ENCODE measurements around the gene SUMF1. TPM values are rescaled to one million over a fixed set of nuclear protein-coding genes. Genes with fewer than 3 reads are reported as not detected.

SUMF1 gene
- 10.5 TPM for total RNA-seq
- 10 to 100 TPM; 21.2 to 28.0 (median 23.3) TPM for polyA plus RNA-seq

DNA sequence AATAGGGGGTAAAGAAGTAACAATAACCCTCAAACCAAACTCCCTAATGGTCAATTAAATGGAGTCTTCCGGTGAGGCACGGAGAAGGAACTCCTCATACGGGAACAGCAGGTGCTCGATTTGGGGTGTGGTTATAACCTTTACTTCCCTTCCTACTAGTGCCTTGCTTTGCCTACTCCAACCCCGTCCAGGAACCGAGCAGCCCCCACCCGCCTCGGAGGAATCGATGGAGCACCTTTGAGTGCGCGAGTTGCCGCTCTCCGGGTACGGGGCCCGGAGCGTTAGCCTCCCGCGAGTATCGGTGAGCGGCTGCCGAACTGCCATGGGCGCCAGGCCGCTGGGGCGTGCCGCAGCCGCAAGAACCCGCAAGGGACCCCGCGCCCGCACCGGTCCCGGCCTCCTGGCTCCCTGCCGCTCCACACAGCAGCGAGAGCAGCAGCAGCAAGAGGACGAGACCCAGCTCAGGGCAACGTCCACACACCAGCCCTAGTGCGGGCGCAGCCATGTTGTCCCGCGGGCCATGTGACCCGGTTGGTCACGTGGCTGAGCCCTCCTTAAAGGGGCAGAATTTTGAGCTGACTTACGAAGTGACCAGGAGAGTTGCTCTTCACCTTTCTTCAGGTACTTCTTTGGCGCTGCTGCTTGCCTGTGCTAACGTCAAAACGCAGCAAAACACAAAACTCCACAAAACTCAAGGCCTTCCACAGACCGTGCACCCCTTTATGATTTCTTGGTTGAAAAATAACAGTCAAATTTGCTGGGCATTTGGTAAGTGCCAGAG lies at the start of gene SUMF1:
Gene SUMF1, minus strand, starts transcription at position 529 of the 781 bp plus-strand sequence. Its CDS starts 24 bp downstream, at position 505.
- Histone ChIP-seq H3K27ac (ENCODE audit: insufficient read depth, low read length, poor library complexity, severe bottlenecking) (peak within 1 kb of the TSS; percentile 80), H3K4me3 (ENCODE audit: low read depth, low read length) (peak within 1 kb of the TSS; percentile 94), H3K27me3 (ENCODE audit: control insufficient read depth, insufficient read depth, low read length) (no peaks in the 10 kb centered on the region), H3K9me3 (ENCODE audit: control insufficient read depth in 2 of 2, low read length in 2 of 2) (no peaks in the 10 kb centered on the region), H3K4me1 (ENCODE audit: control insufficient read depth, insufficient read depth, low read length, poor library complexity, severe bottlenecking) (peaks cover 10% of the 10 kb centered on the region), H3K36me3 (ENCODE audit: control insufficient read depth, insufficient read depth, low read length) (no peaks in the 10 kb centered on the region)
- Mint-ChIP-seq H3K36me3 (no peaks in the 10 kb centered on the region), H3K4me3 (peak within 1 kb of the TSS; percentile 80 to 96 (median 92)), H3K27ac (peak within 1 kb of the TSS; percentile 94 to 96 (median 96)), H3K4me1 (peaks cover 11 to 19% (median 18%) of the 10 kb centered on the region in 4 donors), H3K27me3 (peaks cover 13% of the 10 kb centered on the region), H3K9me3 (no peaks in the 10 kb centered on the region)
- DNase-seq (peak; percentile 68 to 86 (median 72)), ATAC-seq (ENCODE audit: low read depth in 2 of 2) (peak; percentile 93 to 96)

DNA sequence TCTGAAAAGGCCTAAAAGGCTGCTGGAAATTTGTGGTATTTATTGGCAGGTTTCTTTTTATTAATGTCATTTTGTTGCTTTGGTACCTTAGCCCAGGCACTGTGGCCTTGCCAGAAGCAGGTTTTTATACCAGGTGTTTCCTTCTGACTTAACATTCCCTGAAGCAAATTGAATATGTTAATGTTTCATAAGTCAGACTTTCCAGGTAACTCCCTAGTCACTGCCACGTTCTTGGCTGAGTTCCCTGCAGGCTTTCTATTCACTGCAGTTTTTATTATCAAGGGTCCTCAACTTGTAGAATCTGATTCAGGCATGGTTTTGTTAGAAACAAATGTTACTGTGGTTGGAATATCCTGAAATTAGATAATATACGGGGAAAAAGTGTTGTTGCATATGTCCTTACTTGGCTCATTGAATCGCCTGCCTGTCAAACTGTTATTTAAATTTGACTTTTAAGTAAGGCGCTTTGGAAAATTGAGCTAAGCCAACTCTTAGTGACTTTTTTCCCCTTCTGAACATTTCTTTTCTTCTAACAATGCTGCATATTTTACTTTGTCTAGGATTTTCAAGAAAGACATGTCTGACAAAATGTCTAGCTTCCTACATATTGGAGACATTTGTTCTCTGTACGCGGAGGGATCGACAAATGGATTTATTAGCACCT lies 49.0 kb upstream of the SUMF1 start:
- no peak for DNase-seq
- Mint-ChIP-seq H3K27ac (no peak overlapping the region), H3K27me3 (no peaks in the 10 kb centered on the region), H3K9me3 (no peaks in the 10 kb centered on the region), H3K4me3 (no peak overlapping the region), H3K36me3 (no peaks in the 10 kb centered on the region), H3K4me1 (peaks cover 15 to 53% (median 30%) of the 10 kb centered on the region in 4 donors)
- no peaks in the 10 kb centered on the region for H3K36me3 ChIP-seq (ENCODE audit: control insufficient read depth, insufficient read depth, low read length)
- H3K4me3 ChIP-seq (ENCODE audit: low read depth, low read length) = no peak overlapping the region
- no peaks in the 10 kb centered on the region for H3K9me3 ChIP-seq (ENCODE audit: control insufficient read depth in 2 of 2, low read length in 2 of 2)
- H3K4me1 ChIP-seq (ENCODE audit: control insufficient read depth, insufficient read depth, low read length, poor library complexity, severe bottlenecking) = peaks cover 26% of the 10 kb centered on the region
- ATAC-seq (ENCODE audit: low read depth in 2 of 2) = no peak
- no peak overlapping the region for H3K27ac ChIP-seq (ENCODE audit: insufficient read depth, low read length, poor library complexity, severe bottlenecking)
- no peaks in the 10 kb centered on the region for H3K27me3 ChIP-seq (ENCODE audit: control insufficient read depth, insufficient read depth, low read length)

DNA sequence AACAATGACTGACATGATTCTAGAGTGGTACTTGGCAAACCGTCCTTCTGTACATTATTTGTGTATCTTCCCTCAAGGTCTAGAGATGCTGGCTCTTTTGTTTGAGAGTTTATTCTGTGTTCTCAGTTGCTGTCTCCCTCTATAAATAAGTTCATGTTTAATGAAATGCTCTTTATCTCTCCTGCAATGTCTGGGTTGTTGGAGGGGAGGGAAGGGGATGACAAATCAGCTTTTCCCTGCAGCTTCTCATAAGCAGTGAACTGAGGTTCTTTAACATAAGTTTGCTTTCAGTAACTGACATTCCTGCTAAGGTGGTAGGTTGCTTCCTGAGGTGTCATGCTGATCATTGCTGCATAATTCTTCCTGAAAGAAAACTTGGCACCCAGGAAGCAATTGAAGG lies 47.8 kb upstream of the SUMF1 start:
- Histone ChIP-seq H3K4me3 (ENCODE audit: low read depth, low read length) (no peak overlapping the region), H3K27ac (ENCODE audit: insufficient read depth, low read length, poor library complexity, severe bottlenecking) (no peak overlapping the region), H3K27me3 (ENCODE audit: control insufficient read depth, insufficient read depth, low read length) (no peaks in the 10 kb centered on the region), H3K36me3 (ENCODE audit: control insufficient read depth, insufficient read depth, low read length) (no peaks in the 10 kb centered on the region), H3K9me3 (ENCODE audit: control insufficient read depth in 2 of 2, low read length in 2 of 2) (no peaks in the 10 kb centered on the region), H3K4me1 (ENCODE audit: control insufficient read depth, insufficient read depth, low read length, poor library complexity, severe bottlenecking) (peaks cover 26% of the 10 kb centered on the region)
- Mint-ChIP-seq H3K27ac (peak overlapping the region in 1 of 3 donors; percentile 52), H3K4me3 (no peak overlapping the region), H3K4me1 (peaks cover 10 to 48% (median 30%) of the 10 kb centered on the region in 4 donors), H3K27me3 (no peaks in the 10 kb centered on the region), H3K36me3 (peaks cover 6% of the 10 kb centered on the region), H3K9me3 (no peaks in the 10 kb centered on the region)
- DNase-seq (no peak), ATAC-seq (ENCODE audit: low read depth in 2 of 2) (no peak)

DNA sequence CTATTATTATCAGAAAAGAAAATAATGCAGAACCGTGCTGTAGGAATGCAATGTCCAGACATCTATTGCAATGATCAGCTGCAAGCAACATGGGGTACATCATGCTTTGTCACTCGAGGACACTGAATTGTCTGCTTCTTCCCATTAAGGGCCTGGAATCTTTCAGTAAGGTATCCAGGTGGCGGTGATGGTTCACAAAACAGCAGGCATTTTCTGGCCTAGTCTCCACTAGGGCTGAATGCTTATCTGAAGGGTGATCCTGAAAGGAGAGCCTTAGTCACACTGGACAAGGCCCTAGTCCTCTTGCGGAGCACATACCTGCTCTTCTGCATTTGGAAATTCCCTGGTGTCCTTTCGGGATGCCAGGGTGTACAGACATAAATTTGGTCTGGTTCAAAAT lies 47.3 kb upstream of the SUMF1 start:
- Mint-ChIP-seq H3K27me3 (no peaks in the 10 kb centered on the region), H3K27ac (peak overlapping the region in 1 of 3 donors; percentile 56), H3K36me3 (peaks cover 9% of the 10 kb centered on the region), H3K4me1 (peaks cover 10 to 45% (median 31%) of the 10 kb centered on the region in 4 donors), H3K4me3 (no peak overlapping the region), H3K9me3 (no peaks in the 10 kb centered on the region)
- H3K9me3 ChIP-seq (ENCODE audit: control insufficient read depth in 2 of 2, low read length in 2 of 2) = no peaks in the 10 kb centered on the region
- H3K36me3 ChIP-seq (ENCODE audit: control insufficient read depth, insufficient read depth, low read length) = no peaks in the 10 kb centered on the region
- H3K27me3 ChIP-seq (ENCODE audit: control insufficient read depth, insufficient read depth, low read length) = no peaks in the 10 kb centered on the region
- H3K4me1 ChIP-seq (ENCODE audit: control insufficient read depth, insufficient read depth, low read length, poor library complexity, severe bottlenecking) = peaks cover 23% of the 10 kb centered on the region
- H3K27ac ChIP-seq (ENCODE audit: insufficient read depth, low read length, poor library complexity, severe bottlenecking) = no peak overlapping the region
- no peak for ATAC-seq (ENCODE audit: low read depth in 2 of 2)
- H3K4me3 ChIP-seq (ENCODE audit: low read depth, low read length) = no peak overlapping the region
- no peak for DNase-seq

DNA sequence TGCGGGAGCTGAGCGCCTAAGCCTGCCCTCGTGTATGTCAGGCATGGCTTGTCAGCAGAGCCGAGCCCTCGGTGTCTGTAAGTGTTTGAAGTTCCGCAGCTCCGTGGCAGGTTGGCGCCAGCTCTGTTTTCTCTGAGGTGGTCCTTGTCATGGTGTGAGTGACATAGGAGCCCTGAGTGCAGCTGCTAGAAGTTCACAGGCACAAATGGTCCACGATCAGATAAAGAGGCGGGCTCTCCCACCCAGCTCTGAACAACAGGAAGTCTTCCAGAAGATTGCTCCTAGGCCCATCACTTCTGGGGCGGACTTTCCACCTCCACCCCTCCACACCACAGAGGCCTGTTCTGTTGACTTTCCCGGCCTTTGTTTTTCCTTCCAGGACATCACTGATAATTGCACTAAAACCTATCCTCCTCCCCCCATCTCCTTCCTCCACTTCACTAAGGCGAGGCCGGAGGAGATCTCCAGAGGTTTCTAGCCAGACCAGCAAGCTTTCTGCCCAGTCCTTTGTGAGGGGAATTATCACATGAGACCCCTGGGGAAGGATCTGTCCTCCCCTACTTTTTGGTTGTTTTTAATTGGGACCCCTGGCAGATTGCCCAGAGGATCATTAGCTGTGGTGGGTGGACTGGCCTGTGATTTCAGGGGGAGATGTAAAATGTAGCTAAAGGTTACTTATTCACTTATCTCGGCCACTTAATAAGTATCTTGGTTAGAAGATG lies 46.0 kb upstream of the SUMF1 start:
- no peaks in the 10 kb centered on the region for H3K9me3 Mint-ChIP-seq
- DNase-seq (no peak), ATAC-seq (ENCODE audit: low read depth in 2 of 2) (no peak)
- peaks cover 11% of the 10 kb centered on the region for H3K4me1 ChIP-seq (ENCODE audit: control insufficient read depth, insufficient read depth, low read length, poor library complexity, severe bottlenecking)
- peak overlapping the region in 2 of 3 donors; percentile 42 to 61 for H3K27ac Mint-ChIP-seq
- peaks cover 5 to 38% (median 23%) of the 10 kb centered on the region in 4 donors for H3K4me1 Mint-ChIP-seq
- no peak overlapping the region for H3K27ac ChIP-seq (ENCODE audit: insufficient read depth, low read length, poor library complexity, severe bottlenecking)
- H3K4me3 Mint-ChIP-seq = no peak overlapping the region
- H3K27me3 ChIP-seq (ENCODE audit: control insufficient read depth, insufficient read depth, low read length) = no peaks in the 10 kb centered on the region
- H3K27me3 Mint-ChIP-seq = no peaks in the 10 kb centered on the region
- H3K36me3 Mint-ChIP-seq = peaks cover 14% of the 10 kb centered on the region
- H3K36me3 ChIP-seq (ENCODE audit: control insufficient read depth, insufficient read depth, low read length) = no peaks in the 10 kb centered on the region
- no peaks in the 10 kb centered on the region for H3K9me3 ChIP-seq (ENCODE audit: control insufficient read depth in 2 of 2, low read length in 2 of 2)
- H3K4me3 ChIP-seq (ENCODE audit: low read depth, low read length) = no peak overlapping the region

DNA sequence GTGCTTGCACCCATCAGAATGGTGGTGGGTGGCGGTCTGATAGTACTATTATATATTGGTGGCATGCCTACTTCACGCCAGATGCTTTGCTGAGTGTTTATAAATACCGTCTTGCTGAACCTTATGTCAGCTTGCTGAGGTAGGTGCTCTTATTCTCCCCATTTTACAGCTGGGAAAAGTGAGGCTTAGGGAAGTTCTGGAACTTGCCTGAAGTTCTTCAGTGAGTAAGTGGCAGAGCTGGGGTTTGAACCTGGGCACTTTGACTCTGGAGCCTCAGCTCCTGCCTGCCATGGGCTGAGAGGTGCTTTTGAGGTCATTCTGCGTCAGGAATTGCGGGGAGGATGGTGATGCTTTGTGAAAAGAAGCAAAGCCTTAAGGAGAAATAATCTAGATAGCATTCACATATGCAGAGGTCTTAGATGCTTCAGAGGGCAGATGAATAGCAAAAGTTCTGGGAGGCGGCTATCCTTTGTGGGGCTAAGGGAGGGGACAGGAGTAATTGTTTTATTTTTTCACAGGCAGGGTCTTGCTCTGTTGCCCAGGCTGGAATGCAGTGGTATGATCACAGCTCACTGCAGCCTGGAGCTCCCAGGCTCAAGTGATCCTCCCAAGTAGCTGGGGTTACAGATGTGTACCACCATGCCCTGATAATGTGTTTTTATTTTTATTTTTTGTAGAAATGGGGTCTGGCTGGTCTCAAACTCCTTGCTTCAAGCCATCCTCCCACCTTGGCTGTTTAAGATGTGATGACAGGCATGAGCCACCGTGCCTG lies 44.6 kb upstream of the SUMF1 start:
- H3K27ac Mint-ChIP-seq = peak overlapping the region; percentile 24 to 55 (median 40)
- no peaks in the 10 kb centered on the region for H3K9me3 ChIP-seq (ENCODE audit: control insufficient read depth in 2 of 2, low read length in 2 of 2)

More for the DNA sequence above, 44.6 kb upstream of the SUMF1 start:
- no peaks in the 10 kb centered on the region for H3K27me3 ChIP-seq (ENCODE audit: control insufficient read depth, insufficient read depth, low read length)
- DNase-seq (no peak), ATAC-seq (ENCODE audit: low read depth in 2 of 2) (no peak)
- H3K27ac ChIP-seq (ENCODE audit: insufficient read depth, low read length, poor library complexity, severe bottlenecking) = no peak overlapping the region
- Mint-ChIP-seq H3K27me3 (no peaks in the 10 kb centered on the region), H3K9me3 (no peaks in the 10 kb centered on the region), H3K36me3 (peaks cover 14% of the 10 kb centered on the region), H3K4me1 (peaks cover 0 to 37% (median 18%) of the 10 kb centered on the region in 4 donors), H3K4me3 (no peak overlapping the region)
- no peaks in the 10 kb centered on the region for H3K36me3 ChIP-seq (ENCODE audit: control insufficient read depth, insufficient read depth, low read length)
- no peaks in the 10 kb centered on the region for H3K4me1 ChIP-seq (ENCODE audit: control insufficient read depth, insufficient read depth, low read length, poor library complexity, severe bottlenecking)
- H3K4me3 ChIP-seq (ENCODE audit: low read depth, low read length) = no peak overlapping the region

Data from CD4-positive, CD25-positive, alpha-beta regulatory T cell (primary cell).